Vagina (tissue), 2 donors: ENCODE measurements around the gene CPVL. TPM values are rescaled to one million over a fixed set of nuclear protein-coding genes. Genes with fewer than 3 reads are reported as not detected.
A peak's percentile ranks its signal among the peaks of the same experiment; 100 is the strongest.

ENCODE experiments used
- DNase-seq, 2 donors: peaks; one replicate each; pipeline ENCODE4 v3.0.0-alpha.2; 2017; ENCODE audit errors: extremely low spot score in 2 of 2
- H3K27ac ChIP-seq: fragments of 200-600 bp; sonication (generic); one replicate; pipeline ENCODE4 v1.5.1; 2019
- H3K27me3 ChIP-seq: fragments of 200-600 bp; sonication (generic); one replicate; pipeline ENCODE4 v1.5.1; 2019
- H3K36me3 ChIP-seq, 2 donors: fragments of 200-600 bp; sonication (generic); one replicate each; pipeline ENCODE4 v1.5.1; 2017 to 2019
- H3K4me1 ChIP-seq: fragments of 200-600 bp; sonication (generic); one replicate; pipeline ENCODE4 v1.5.1; 2019
- H3K4me3 ChIP-seq, 2 donors: fragments of 200-600 bp; sonication (generic); 1 replicate in 1 of 2; 2 replicates in 1 of 2; pipeline ENCODE4 v1.5.1; 2016 to 2019
- H3K9me3 ChIP-seq: fragments of 200-600 bp; sonication (generic); one replicate; pipeline ENCODE4 v1.5.1; 2019
- CTCF ChIP-seq, 3 experiments: fragments of 450-650 bp in 2 of 3; fragments of 200-600 bp in 1 of 3; sonication (generic) in 1 of 3; IDR thresholded peaks; one replicate each; pipeline ENCODE4 v1.5.1; 2017 to 2019; ENCODE audit warnings: antibody characterized with exemption in 3 of 3, mild to moderate bottlenecking in 2 of 3, moderate library complexity in 2 of 3
- POLR2A ChIP-seq, 2 donors: fragments of 450-650 bp; IDR thresholded peaks; one replicate each; pipeline ENCODE4 v1.6.1; 2017; ENCODE audit warnings: antibody characterized with exemption in 2 of 2, mild to moderate bottlenecking in 2 of 2, moderate library complexity in 2 of 2
- POLR2AphosphoS5 ChIP-seq, 2 donors: sonication (generic); formaldehyde crosslinking; IDR thresholded peaks; one replicate each; pipeline ENCODE4 v1.9.0; 2017; ENCODE audit warnings: antibody characterized with exemption in 2 of 2, mild to moderate bottlenecking in 2 of 2, low read depth in 1 of 2; ENCODE audit not compliant: insufficient read depth in 1 of 2
- intact Hi-C: fragments of 100-400 bp; cut with DNase I; formaldehyde crosslinking; loops from one replicate; pipeline ENCODE4 v1.15.1; 2023
- total RNA-seq: library from RNA; depleted of rRNA; stranded (reverse); fragments of >200 nt; gene quantifications from one replicate; pipeline ENCODE4 v1.2.3, GENCODE V29; 2016

CPVL gene
- total RNA-seq, 1 donor from 2014 or later = 9.6 TPM

- intact Hi-C loops = no loop called here
- H3K27me3 ChIP-seq = no peaks in the 10 kb centered on the region
- H3K27ac ChIP-seq = no peak overlapping the region
- TF ChIP-seq POLR2AphosphoS5 (IDR thresholded peaks at IDR 0.05; ENCODE audit: insufficient read depth in 1 of 2, low read depth in 1 of 2) = no peak
- no peaks in the 10 kb centered on the region for H3K9me3 ChIP-seq
- no peak for DNase-seq
- H3K36me3 ChIP-seq = no peaks in the 10 kb centered on the region
- no peaks in the 10 kb centered on the region for H3K4me1 ChIP-seq
- H3K4me3 ChIP-seq = no peak overlapping the region
Observed at GRCh38 chr7:29167721-29168120, 21.4 kb upstream of the CPVL start.

DNA sequence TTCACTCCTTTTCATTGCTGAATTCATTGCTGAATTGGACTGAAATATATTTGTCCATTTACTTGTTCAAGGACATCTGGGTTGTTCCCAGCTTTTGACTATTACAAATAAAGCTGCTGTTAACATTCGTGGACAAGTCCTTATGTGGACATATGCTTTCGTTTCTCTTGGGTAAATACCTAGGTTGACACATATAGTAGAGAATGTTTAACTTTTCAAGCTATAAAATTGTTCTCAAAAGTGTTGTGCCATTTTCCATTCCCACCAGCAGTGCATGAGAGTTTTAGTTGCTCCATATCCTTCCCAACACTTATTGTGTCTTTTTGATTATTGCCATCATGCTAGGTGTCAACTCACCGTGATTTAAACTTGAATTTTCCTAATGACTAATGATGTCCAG, 17.5 kb upstream of the CPVL start:
- no peak for TF ChIP-seq CTCF (IDR thresholded peaks at IDR 0.05)
- Histone ChIP-seq H3K27ac (no peak overlapping the region), H3K4me3 (no peak overlapping the region), H3K9me3 (no peaks in the 10 kb centered on the region), H3K4me1 (no peaks in the 10 kb centered on the region), H3K27me3 (no peaks in the 10 kb centered on the region), H3K36me3 (no peaks in the 10 kb centered on the region)
- DNase-seq = no peak
- intact Hi-C loops = no loop called here

GRCh38 chr7:29162577-29162976, 16.2 kb upstream of the CPVL start:
- DNase-seq = no peak
- intact Hi-C loops = no loop called here
- Histone ChIP-seq H3K4me3 (no peak overlapping the region), H3K36me3 (no peaks in the 10 kb centered on the region), H3K4me1 (no peaks in the 10 kb centered on the region), H3K27me3 (no peaks in the 10 kb centered on the region), H3K9me3 (no peaks in the 10 kb centered on the region), H3K27ac (no peak overlapping the region)
- no peak for TF ChIP-seq POLR2AphosphoS5 (IDR thresholded peaks at IDR 0.05; ENCODE audit: insufficient read depth in 1 of 2, low read depth in 1 of 2)
- TF ChIP-seq CTCF (IDR thresholded peaks at IDR 0.05) = no peak
- TF ChIP-seq POLR2A (IDR thresholded peaks at IDR 0.05) = no peak

DNA sequence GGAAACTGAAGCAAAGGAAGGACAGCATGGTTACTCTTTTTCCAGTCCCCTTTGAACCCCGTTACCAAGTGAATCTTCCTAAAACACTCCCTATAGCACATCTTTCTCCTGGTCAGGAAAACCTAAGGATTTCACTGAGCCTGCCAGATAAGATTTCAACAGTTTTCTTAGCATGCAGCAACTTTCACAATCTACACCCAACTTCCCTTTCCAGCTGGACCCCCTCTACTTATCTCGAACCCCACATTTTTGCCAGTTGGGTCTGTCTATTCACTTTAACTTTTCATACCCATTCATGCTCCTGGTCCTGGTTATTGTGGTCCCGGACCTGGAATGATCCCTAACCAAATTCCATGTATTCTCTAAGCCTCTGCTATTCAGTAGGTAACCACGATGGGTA, 14.9 kb upstream of the CPVL start:
- intact Hi-C loops = no loop called here
- Histone ChIP-seq H3K9me3 (no peaks in the 10 kb centered on the region), H3K27me3 (no peaks in the 10 kb centered on the region), H3K4me3 (no peak overlapping the region), H3K36me3 (no peaks in the 10 kb centered on the region), H3K27ac (no peak overlapping the region), H3K4me1 (no peaks in the 10 kb centered on the region)
- TF ChIP-seq POLR2AphosphoS5 (IDR thresholded peaks at IDR 0.05; ENCODE audit: insufficient read depth in 1 of 2, low read depth in 1 of 2) = no peak
- no peak for TF ChIP-seq CTCF (IDR thresholded peaks at IDR 0.05)
- no peak for TF ChIP-seq POLR2A (IDR thresholded peaks at IDR 0.05)
- peak in 1 of 2 donors; percentile 18 for DNase-seq

- intact Hi-C loops = no loop called here
- no peak for DNase-seq
- no peaks in the 10 kb centered on the region for H3K27me3 ChIP-seq
- H3K36me3 ChIP-seq = no peaks in the 10 kb centered on the region
- no peak overlapping the region for H3K27ac ChIP-seq
- no peaks in the 10 kb centered on the region for H3K4me1 ChIP-seq
- no peaks in the 10 kb centered on the region for H3K9me3 ChIP-seq
- no peak overlapping the region for H3K4me3 ChIP-seq
- no peak for TF ChIP-seq POLR2A (IDR thresholded peaks at IDR 0.05)
- no peak for TF ChIP-seq POLR2AphosphoS5 (IDR thresholded peaks at IDR 0.05; ENCODE audit: insufficient read depth in 1 of 2, low read depth in 1 of 2)
- TF ChIP-seq CTCF (IDR thresholded peaks at IDR 0.05) = no peak
Observed at GRCh38 chr7:29160080-29160479, 13.7 kb upstream of the CPVL start.
